Panc1 (cell line): ENCODE results near the gene FGD2.

Experiments
- POLR2AphosphoS5 ChIP-seq: IDR thresholded peaks from 2 replicates; pipeline ENCODE4 v1.6.1; 2012; ENCODE audit warnings: mild to moderate bottlenecking, low read depth, low read length, moderate library complexity
- SIN3A ChIP-seq: IDR thresholded peaks from 2 replicates; pipeline ENCODE4 v1.6.1; 2012; ENCODE audit warnings: low read depth, mild to moderate bottlenecking, low read length, moderate library complexity, borderline replicate concordance; ENCODE audit not compliant: insufficient read depth
- TCF7L2 ChIP-seq: IDR thresholded peaks from 2 replicates; pipeline ENCODE4 v1.6.1; 2011; ENCODE audit warnings: mild to moderate bottlenecking, low read depth, low read length, inconsistent platforms
- TF ChIP-seq, protein P1 (sequence below): fragments of 450-650 bp; IDR thresholded peaks from 2 replicates; pipeline ENCODE4 v1.5.1; 2017; ENCODE audit warnings: mild to moderate bottlenecking
- TF ChIP-seq, protein P2 (sequence below), 2 experiments: IDR thresholded peaks; 2 replicates each; pipeline ENCODE4 v1.6.1; 2011 to 2012; ENCODE audit warnings: low read depth in 2 of 2, control low read depth in 1 of 2, low read length in 1 of 2, mild to moderate bottlenecking in 1 of 2, moderate library complexity in 1 of 2; ENCODE audit not compliant: insufficient read depth in 1 of 2

DNA sequence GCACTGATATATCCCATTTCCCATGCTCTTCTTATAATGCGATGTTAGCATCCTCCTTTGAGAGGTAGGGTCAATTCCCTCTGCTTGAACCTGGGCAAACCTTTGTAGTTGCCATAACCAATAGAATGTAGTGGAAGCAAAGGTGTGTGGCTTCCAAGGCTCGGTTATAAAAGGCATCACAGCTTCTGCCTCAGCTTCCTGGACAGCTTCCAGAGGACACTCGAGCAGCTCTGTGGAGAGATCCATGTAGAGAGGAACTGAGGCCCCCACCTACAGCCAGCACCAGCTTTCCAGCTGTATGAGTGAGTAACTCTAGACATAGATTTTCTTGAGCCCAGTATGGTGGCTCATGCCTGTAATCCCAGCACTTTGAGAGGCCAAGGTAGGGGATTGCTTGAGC, 36.7 kb downstream of the FGD2 start:
- TF ChIP-seq, protein P1, sequence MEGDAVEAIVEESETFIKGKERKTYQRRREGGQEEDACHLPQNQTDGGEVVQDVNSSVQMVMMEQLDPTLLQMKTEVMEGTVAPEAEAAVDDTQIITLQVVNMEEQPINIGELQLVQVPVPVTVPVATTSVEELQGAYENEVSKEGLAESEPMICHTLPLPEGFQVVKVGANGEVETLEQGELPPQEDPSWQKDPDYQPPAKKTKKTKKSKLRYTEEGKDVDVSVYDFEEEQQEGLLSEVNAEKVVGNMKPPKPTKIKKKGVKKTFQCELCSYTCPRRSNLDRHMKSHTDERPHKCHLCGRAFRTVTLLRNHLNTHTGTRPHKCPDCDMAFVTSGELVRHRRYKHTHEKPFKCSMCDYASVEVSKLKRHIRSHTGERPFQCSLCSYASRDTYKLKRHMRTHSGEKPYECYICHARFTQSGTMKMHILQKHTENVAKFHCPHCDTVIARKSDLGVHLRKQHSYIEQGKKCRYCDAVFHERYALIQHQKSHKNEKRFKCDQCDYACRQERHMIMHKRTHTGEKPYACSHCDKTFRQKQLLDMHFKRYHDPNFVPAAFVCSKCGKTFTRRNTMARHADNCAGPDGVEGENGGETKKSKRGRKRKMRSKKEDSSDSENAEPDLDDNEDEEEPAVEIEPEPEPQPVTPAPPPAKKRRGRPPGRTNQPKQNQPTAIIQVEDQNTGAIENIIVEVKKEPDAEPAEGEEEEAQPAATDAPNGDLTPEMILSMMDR = no peak
- TF ChIP-seq SIN3A = no peak
- no peak for TF ChIP-seq POLR2AphosphoS5
- TF ChIP-seq TCF7L2 = no peak
- TF ChIP-seq, protein P2, sequence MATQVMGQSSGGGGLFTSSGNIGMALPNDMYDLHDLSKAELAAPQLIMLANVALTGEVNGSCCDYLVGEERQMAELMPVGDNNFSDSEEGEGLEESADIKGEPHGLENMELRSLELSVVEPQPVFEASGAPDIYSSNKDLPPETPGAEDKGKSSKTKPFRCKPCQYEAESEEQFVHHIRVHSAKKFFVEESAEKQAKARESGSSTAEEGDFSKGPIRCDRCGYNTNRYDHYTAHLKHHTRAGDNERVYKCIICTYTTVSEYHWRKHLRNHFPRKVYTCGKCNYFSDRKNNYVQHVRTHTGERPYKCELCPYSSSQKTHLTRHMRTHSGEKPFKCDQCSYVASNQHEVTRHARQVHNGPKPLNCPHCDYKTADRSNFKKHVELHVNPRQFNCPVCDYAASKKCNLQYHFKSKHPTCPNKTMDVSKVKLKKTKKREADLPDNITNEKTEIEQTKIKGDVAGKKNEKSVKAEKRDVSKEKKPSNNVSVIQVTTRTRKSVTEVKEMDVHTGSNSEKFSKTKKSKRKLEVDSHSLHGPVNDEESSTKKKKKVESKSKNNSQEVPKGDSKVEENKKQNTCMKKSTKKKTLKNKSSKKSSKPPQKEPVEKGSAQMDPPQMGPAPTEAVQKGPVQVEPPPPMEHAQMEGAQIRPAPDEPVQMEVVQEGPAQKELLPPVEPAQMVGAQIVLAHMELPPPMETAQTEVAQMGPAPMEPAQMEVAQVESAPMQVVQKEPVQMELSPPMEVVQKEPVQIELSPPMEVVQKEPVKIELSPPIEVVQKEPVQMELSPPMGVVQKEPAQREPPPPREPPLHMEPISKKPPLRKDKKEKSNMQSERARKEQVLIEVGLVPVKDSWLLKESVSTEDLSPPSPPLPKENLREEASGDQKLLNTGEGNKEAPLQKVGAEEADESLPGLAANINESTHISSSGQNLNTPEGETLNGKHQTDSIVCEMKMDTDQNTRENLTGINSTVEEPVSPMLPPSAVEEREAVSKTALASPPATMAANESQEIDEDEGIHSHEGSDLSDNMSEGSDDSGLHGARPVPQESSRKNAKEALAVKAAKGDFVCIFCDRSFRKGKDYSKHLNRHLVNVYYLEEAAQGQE (IDR thresholded peaks at IDR 0.05; ENCODE audit: insufficient read depth in 1 of 2, low read depth in 2 of 2, low read length in 1 of 2) = no peak
